DMS 273 treated with DMSO at 0.1 percent for 48 hours (cell line): Measurements from ENCODE around the gene SUGCT.
"Not testable (repeated sequence)": the region's sequence is repeated elsewhere in the genome, so short reads cannot be mapped to it uniquely, and the experiment has no call there.

Experiments used
- DNase-seq: peaks from one replicate; lab custom pipeline; 2025; lab: John Stamatoyannopoulos, UW

SUGCT gene

DNA sequence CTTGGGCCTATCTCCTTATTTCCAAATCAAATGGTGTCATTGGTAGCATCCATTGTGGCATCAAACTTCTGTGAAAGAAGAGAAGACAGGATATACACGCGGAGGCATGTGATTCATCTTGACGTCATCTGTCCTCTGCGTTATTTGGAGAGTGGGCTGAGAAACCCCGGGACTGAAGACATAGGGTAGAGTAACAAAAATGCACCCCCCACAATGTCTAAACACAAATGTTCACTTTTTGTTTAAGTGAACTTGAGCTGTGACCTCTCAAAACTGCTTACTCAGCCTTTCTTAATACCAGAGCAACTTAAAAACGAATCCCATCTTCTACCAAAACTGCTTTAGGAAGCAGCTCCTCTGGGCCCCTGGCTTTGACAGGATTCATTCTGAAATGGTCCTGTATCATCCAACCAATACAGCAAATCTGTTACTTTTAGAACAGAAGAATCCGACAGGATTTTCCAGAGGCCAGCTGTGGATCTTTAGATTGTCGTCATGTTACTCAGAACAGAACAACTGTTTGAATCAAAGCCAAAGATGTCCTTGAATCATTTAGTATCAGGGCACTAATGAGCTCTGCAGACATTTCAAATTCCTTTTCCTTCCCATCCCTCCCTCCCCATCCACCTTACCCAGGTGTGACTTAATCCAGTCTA is 438.1 kb downstream of the SUGCT start:
- no peak for DNase-seq

DNA sequence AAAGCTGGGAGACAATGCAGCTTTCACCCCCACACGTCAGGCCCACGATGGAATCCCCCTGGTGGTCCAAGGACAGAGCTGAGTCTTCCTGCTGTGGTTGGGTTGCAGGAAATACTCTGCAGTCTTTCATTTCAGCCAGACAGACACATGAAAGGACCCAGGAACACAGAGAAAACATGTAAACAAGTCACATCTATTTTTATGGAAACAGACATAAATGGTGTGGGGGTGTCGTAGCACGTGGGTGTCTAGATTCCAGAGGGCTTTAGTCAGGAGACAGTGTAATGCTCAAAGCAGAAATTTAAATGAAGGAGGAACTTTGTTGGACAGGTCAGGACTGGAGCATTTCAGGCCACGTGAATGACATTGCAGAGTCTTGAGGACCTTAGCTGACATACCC is 444.6 kb downstream of the SUGCT start:
- DNase-seq, result no peak

DNA sequence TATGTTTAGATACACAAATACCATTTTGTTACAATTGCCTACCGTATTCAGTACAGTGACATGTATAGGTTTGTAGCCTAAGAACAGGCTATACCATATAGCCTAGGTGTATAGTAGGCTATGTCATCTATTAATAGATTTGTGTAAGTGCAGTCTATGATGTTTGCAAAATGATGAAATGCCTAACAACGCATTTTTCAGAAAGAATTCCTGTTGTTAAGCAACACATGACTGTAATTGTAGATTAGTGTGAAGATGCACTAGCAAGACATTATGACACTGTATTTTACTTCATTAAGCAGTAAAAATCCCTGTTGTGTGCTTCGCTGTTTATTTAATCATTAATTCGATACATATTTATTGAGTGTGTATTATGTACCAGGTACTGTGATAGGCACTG is 446.0 kb downstream of the SUGCT start:
- no peak for DNase-seq

DNA sequence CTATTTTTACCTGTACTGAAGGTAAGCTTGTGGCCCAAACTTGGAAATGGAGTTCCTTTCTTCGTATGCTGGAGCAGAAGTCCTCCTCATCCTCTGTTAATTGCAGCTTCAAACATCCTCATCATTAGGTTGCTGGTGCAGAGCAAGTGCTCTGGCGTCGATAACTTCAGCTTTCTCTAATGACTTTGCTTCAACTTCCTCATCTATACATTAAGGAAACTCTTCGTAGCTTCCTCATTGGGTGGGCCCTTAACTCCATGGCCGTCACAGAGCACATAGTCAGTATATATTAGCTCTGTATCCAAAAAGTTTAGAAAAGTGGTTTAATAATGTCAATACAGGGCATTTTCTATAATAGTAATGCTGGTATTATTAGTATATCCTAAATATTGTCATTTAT is 447.7 kb downstream of the SUGCT start:
- DNase-seq, result no peak

DNA sequence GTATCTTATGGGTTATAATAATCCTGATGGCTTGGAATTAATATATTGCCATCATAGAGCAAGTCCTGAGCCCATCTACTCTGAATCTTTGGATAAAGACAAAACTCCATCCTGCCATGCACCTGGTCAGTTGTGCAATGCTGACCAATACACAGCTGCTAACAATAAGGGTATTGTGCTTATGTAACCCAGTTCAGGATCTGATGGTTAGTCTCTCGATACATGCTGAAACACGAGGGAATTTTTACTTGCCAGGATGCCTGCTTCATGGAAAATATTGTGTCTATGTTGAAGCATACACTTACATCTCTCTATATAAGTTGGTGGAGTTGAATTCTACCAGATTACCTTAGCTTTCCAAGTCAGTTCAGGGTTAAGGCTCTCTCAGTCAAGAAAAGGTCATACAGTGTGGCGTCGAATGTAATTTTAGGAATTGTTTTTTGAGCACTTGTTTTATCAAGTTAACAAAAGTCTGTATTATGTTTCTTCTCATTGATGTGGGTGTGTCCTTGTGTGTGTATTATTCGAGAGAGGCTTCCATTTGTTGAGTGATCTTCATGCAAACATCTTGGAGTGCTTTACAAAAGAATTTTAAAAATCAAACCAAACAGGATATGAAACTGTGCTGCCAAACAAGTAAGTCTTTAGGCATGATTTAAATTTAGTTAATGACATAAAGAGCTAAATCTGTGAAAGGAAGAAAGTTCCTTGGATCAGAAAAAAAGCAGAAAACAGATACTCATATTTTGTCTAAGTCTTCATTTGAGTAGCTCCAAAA is 449.1 kb downstream of the SUGCT start:
- no peak for DNase-seq

DNA sequence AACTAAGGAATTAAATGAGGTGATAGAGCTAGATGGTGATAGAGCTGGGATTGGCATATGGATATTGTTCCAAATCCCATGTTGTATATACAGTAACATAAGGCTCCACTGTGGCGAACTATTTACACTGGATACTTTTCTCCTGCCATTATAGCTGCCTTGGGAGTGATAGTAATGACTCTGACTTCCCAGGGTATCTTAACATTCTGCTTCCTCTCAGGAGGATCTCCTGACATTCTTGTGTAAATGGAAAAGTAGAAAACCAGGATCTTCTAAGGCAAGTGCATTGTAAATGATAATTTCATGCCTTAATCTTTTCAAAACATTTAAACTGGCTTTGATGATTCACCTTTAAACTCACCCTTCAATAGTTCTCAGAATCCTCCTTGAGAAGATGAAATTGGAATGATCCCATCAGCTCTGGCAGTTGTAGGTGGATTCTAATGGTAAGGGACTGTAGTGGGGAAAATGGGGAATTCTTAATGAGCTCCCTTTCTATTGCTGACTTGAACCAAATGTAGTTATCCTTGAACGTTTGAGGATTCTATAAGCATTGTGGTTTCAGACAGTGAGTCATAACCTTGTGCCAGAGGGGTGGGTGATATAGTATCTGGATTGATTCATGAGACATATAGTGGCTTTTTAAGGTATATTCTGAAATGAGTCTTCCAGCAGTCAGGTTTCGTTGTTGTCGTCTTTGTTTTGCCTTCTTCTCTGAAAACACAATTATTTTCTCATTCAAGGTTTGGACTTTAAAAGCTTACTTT is 450.0 kb downstream of the SUGCT start:
- no peak for DNase-seq

DNA sequence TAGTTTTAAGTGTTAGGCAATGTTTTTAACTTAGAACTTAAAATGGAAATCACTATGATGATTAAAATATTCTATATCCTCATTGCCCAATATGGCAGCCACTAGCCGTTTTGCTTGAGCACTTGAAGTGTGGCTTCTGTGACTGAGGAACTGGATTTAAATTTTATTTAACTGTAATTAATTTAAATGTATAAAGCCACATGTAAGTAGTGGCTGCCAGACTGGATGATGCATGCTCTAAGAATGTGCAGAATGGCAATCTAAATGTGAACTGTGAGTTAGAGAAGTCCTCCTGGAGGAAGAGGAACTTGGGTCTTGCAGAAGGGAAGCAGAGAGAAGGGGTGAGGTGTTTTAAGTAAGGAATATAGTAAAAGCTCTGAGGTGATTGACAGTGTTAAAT is 451.4 kb downstream of the SUGCT start:
- no peak for DNase-seq

DNA sequence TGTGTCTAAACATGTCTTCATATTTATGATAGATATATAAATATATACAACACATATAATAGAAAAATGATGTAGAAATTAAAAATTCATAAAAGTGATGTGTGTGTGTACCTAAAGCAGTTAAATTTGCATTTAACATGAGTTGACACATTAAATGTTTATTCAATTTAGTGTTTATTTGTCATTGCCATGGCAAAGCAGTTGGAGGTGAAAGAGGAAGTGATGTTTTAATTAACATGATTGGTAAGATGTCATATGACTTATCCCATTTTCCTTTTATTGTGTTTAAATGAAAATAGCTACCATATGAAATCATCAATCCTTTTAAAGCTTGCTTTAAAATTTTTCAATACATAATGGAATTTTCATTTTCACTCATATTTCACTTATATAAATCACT is 452.6 kb downstream of the SUGCT start:
- DNase-seq, result no peak

DNA sequence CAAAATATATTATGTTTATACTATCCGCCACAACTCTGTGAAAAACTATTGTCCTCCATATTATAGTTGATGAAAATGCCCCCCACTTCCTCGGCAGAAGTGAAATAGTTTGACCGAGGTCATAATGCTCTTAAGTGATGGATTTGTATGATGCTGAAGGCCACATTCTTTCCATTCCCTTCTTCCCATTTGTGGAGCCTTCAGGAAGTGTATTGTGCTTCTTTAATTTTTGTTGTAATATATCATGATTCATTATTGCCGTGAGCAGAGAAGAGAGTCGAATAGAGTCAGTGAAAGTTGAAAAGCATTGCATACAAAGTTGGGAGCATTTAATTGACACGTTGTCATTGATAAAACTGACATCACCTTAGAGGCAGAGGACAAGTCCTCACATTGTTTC is 460.3 kb downstream of the SUGCT start:
- no peak for DNase-seq

DNA sequence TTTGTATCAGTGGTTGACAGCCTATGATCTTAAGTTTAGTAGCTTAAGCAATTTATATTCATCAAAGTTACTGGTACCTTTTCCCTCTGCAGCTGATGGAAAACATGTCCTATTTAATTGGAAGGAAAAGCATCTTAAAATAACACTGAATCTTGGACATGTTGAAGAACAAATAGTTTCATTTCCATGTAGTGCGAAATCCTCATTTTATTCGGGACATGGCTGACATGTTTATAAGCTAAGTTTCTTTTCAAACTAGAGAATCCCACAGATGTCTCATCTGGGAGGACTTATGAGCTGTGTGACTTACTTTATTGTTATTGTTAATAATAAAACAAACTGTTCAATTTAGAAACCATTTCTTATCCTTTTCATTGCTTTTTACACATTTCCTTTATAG is 461.0 kb downstream of the SUGCT start:
- no peak for DNase-seq

DNA sequence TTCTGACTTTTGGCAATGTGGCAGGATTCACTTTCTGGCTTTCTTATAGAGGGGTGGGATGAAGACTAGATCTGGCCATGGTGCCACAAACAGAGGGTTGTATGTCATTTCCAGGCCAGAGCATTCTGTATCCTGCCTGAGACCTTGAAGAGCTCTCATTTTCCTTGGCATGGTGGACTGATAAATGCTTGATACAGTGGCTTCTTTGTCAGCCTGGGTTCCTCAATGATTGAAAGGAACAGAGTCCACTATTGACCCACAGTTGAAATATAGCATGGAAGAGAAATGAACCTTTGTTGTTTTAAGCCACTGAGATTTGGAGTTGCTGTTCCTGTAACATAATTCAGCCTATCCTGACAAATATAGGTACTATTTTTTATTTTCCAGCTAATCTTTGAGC is 462.7 kb downstream of the SUGCT start:
- DNase-seq, result no peak

DNA sequence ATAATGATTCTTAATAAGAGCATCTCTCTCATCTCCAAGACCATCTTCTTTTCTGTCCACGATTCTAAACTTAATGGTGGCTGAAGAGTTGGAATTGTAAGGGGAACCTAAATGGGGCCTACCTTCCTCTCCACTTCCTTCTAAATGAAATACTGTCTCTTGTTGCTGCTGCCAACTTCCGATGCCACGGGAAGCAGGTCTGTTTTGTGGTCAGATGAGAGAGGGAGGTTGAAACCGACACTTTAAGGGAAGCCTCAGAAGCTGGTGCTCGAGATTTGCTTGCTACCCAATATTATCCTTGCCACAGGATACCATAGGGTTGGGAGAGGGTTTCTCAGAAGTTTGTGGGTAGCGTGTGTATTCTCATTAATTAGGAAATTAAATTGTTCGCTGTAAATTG is 464.1 kb downstream of the SUGCT start:
- no peak for DNase-seq

DNA sequence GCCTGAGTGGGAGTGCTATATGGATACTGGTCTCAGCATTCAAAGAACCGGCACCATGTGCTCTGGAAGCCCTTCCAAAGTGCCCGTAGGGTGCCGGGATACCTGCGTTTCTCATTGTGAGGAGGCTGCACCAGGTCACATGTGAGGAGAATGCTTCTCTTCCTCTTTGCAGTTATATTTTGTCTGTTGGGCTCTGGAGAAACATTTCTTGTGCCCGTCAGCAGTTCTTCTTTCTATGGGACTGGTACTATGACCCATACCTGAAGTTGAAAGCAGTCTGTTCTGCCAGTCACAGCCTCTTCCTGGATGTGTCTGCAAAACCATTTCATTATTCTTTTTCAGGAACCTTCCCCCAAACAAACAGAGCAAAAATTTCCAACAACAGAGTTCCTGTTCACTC is 465.0 kb downstream of the SUGCT start:
- DNase-seq, result no peak

DNA sequence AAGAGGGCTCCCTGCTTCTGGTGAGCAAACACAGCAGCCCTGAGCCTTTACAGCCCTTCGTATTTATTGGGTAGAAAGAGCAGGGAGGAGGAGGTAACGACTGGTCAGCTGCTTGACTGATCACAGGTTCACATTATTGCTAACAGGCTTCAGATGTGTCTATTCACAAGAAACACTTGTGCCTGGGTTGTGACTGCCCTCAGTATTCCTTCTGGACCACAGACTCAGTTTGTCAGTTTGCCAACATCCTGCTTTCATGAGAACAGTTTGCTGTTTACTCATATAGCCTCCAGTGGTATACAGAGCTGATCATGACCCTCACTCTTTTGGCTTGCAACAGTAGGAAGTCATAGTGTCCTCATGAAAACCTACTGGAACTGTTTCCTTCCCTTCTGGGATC is 467.5 kb downstream of the SUGCT start:
- DNase-seq, result not testable (repeated sequence)

DNA sequence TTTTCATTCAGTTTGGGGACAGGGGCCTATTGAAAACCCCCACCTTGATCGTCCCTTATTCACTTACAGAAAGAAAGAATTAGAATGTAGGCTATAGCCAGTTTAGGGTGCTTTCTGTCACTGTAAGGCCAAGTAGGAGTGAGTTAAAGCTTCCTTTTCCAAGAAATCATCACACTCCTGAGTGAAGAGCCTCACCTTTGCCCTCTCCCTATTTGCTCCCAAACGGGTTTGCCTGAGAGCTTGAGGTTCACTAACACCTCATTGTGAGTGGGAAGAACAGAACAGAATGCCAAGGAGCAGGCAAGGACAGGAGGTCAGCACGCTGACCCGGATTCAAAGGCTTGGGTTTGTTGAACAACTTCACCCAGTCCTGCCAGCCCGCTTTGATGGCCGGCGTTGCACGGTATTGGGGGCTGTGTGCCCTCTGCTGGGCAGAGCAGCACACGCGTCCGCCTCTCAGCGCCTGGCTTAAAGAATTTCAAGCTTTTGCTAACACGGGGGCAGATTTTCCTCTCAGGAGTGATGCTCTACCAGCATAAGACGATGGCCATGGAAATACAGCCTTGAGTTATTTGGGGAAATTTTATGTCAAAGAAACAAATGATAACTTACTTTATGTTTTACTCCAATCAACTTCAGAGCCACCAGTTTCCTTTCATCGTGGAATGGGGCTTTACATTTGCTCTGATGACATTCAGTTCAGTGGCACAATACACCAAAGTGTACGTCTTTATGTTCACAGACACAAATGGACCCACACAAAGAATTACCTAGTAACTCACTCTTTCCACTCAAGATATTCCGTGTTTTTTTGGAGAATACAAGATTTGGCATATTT is 470.0 kb downstream of the SUGCT start:
- no peak for DNase-seq

DNA sequence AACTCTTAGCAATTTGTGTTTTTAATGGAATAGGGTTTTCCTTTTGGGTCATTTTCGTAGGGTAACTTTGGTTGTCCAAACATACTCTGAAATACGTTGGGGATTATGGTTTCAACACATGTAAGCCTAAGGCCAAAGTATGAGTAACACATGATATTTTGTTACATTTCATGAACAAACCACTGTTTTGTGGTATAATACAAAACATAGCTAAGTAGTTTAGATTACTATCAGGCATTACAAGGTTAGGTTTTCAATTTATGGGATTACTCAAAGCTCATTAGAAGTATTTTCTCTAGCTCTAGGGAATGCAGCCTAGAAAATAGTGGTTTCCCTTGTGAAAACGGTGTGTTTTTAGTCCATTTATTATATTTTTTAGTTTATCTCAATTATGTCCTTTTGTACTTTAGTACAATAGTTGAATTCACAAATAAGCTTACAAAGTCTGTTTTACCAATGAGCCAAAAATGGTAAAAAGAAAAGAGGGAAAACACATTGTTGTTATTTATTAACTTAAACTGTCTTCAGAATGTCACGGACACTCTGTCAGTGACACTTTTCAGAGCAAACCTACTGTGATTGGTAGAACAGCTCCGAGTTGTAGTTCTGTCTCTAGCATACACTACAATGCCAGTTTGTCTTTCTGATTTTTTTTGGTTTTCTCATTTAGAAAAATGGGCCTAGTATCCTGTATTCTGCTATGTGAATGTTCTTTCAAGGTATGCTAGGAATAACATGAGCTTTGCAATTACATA is 473.7 kb downstream of the SUGCT start:
- no peak for DNase-seq

DNA sequence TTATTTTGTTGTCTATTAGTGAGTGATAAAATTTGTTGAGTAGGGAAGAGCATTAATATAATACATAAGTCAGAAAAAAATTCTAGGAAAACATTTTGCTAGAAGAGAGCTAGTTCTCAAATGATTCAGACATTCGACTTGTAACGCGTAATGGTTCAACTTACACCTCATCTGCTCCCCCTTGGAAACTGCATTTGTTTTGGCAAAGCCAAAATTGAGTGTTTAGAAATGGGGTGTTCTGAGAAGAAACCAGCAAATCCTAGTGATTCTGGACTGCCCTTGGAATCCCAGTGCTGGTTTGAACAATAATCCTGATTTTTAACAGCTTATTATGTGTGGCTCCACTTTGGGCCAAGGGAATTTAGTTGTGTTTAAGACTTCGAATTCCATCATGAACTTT is 475.7 kb downstream of the SUGCT start:
- DNase-seq, result no peak

DNA sequence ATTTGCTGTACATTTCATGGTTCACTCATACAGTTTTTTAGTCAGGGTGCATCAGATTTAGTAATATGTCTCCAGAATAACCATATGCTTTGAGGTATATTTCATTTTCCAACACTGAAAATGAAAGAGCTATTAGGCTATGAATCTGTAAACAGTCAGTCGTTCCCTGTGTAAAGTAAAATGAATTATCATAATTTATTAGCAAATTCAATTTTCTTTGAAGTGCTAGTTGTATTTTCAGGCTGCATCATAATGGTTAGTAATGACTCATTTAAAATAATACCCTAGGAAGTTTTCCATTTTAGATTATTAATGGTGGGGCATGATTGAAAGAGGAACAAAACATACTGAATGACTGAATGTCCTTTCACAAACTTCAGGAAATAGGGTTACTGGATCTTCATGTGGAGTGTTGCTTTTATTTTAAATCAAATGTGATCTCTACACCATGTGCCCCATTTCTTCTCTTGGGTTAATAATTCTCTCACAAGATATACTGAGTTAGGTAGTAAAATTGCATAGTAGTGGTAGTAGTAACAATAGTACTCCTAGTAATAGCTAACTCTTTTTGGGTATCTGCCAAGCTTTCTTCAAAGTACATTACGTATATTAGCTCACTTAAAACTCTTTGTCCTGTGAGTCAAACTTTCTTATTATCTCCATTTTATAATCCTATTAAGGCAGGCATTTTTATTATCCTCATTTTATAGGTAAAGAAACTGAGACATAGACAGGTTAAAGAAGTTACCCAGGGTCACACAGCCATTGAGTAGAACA is 476.5 kb downstream of the SUGCT start:
- no peak for DNase-seq

DNA sequence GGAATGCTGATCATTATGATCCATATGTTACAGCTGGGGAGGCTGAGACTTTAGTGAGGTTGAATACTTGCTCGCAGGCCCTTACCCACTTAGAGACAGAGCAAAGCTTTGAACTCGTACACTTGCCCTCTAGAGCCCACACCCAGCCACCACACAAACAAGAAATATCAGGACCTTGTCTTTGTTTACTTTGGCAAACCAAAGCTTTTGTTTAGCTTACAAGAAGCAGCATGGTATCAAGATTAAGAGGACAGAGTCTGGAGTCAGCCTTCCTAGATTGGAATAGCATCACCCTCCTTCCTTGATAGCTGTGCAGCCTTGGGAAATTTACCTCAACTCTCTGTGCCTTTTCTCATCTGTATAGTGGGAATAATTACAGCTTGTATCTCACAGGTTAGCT is 477.5 kb downstream of the SUGCT start:
- DNase-seq, result no peak

DNA sequence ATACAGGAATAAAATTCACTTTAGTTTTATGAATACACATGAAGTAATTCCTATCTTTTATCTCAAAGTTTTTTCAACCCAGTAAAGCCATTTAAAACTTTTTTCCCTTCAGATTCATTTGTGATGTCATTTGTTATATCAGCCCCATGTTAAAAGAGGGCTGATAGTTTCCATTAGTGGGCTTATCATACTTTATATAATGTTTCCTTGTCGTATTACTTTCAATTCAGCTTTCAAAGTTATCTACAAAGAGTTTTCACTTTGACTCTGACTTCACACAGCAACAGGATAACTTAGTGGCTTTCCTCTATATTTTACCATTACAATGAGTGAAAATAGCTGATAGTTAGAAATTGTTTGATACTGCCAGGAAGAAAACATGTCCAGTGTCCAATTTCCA is 484.8 kb downstream of the SUGCT start:
- no peak for DNase-seq

DNA sequence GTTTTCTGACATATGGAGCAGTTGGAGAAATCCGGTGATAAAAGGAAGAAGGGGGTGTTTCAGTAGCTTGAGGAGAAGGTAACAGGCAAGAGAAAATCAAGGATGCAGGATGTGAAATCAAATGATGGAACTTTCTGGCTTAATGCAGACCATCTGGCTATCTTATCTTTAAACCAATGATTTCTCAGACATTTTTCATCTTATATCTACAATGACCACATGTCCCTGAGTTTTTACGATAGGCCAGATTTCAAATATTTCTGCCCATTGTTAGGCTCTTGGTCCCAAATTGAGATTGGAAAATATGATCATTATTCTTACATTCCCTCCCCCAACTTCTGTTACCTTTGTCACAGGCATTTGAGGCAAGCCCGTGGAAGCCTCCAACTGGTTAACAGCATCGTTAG is 486.8 kb downstream of the SUGCT start:
- no peak for DNase-seq
